GM12872 (cell line): ENCODE results near the gene MAL.

Experiments used
- TF ChIP-seq, protein P1 (sequence below): IDR thresholded peaks from 3 replicates; pipeline ENCODE4 v1.5.1; 2011; ENCODE audit warnings: low read depth, mild to moderate bottlenecking, low read length, moderate library complexity; ENCODE audit not compliant: insufficient read depth

The MAL gene

GRCh38 chr2:95054016-95054415 is 28.5 kb downstream of the MAL start:
- TF ChIP-seq, protein P1, sequence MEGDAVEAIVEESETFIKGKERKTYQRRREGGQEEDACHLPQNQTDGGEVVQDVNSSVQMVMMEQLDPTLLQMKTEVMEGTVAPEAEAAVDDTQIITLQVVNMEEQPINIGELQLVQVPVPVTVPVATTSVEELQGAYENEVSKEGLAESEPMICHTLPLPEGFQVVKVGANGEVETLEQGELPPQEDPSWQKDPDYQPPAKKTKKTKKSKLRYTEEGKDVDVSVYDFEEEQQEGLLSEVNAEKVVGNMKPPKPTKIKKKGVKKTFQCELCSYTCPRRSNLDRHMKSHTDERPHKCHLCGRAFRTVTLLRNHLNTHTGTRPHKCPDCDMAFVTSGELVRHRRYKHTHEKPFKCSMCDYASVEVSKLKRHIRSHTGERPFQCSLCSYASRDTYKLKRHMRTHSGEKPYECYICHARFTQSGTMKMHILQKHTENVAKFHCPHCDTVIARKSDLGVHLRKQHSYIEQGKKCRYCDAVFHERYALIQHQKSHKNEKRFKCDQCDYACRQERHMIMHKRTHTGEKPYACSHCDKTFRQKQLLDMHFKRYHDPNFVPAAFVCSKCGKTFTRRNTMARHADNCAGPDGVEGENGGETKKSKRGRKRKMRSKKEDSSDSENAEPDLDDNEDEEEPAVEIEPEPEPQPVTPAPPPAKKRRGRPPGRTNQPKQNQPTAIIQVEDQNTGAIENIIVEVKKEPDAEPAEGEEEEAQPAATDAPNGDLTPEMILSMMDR = no peak

DNA sequence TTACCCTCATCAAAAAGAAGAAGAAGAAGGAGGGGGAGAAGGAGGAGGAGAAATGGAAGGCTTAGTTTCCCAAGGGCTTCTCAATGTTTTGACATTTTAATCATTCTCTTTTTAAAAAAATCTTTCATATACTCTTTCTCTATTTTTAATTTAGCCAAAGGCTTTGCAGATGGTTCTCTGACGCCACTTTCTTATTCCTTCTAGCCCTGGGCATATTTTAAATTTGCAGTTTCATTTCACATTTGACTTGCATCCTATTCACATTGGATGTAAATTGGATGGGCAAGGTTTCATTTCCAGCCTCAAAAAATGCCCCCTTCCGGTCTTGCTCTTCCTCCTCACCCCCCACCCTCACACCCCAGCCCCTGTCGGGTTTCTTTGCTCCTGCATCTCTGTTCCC is 29.8 kb downstream of the MAL start:
- TF ChIP-seq, protein P1 = no peak

- TF ChIP-seq, protein P1 = no peak
Observed at GRCh38 chr2:95056044-95056443, 30.5 kb downstream of the MAL start.

GRCh38 chr2:95056461-95057459 is 31.3 kb downstream of the MAL start:
- TF ChIP-seq, protein P1 = no peak

DNA sequence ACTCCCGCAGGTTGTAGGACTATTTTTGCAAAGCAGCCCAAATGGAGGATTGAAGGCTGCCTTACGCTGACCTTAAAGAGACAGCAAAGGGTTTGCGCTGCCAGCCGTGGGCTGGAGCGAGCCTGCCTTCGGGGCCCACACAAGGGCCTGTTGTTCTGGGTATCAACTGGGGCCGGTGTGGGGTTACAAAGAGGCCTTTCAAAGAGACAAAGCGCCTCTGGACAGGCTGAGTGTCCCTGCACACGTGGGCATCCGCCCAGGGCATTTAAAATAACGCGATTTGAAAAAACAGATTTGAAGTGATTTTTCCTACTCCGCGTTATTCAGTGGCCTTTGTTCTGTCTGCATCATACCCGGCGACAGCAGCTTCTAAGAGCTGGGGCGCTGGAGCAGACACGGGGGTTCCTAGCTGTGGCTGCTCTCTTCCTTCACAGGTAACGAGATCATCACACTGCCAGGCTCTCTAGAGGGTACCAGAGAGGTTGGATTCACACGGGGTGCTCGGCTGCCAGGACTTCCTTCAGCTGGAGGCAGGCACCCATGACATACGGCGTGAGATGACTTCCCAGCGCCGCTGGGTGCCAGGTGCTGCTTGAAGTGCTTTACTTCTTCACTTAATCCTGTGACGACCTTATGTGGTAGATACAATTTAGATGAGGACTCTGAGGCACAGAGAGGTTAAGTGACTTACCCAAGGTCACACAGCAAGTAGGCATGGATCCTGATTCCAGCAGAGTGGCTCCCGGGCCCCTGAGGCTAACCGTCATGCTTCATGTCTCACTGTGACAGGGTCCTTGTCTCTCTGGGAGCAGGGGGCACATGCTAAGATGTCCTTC is 32.2 kb downstream of the MAL start:
- TF ChIP-seq, protein P1 = no peak

- TF ChIP-seq, protein P1 = no peak
Observed at GRCh38 chr2:95058466-95058988, 33.0 kb downstream of the MAL start.
